MV-4-11 (cell line): ENCODE data around the gene ADGRF1.
"Not testable (repeated sequence)": the region's sequence is repeated elsewhere in the genome, so short reads cannot be mapped to it uniquely, and the experiment has no call there.

Source experiments
- DNase-seq: peaks from one replicate; lab custom pipeline; 2025; lab: John Stamatoyannopoulos, UW

Gene ADGRF1

DNA sequence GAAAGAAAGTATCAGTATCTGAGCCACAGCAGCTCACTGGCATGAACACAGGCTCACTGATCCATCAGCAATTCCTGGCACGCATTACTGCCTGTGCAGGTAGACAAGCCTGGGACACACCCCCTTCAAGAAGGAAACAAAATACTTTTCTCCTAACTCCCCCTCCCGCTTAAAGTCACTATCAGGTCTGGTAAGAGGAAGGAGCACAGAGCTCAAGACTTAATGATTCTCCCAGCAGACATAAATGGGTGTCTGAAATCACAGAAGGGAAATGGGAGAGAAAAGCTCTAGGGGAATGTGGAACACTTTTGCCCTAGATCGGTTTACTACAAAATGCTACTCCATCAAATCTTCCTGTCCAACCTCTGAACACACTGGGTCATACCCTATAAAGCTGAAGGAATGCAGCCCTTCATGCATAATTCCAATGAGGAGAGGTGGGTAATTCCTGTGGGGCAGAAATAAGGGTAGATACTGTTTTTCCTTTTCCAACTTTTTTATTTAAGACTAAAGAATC is at the start of gene ADGRF1:
ADGRF1 (minus strand) TSS at position 58 of the 517 bp plus-strand sequence. CDS start 13,271 bp downstream, outside the sequence.
- no peak for DNase-seq

DNA sequence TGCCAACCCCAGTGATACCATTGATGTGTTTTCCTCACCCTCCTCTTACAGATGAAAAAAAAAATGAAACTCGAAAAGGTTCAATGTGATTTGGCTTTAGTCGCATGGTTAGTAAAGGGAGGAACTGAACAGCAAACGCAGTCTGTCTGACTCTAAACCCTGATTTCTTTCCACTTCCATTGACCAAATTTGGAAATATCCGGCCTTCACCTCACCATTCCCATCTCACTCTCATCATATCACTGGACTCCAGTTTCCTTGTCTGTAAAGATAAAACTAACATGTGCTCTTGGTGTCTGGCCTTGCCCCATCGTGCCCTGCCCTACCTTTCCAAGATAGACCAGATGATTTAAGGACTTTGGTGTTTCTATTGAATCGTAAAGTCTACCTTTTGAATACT is 48.7 kb upstream of the ADGRF1 start:
- no peak for DNase-seq

GRCh38 chr6:47089473-47089872 is 47.3 kb upstream of the ADGRF1 start:
- DNase-seq = not testable (repeated sequence)

DNA sequence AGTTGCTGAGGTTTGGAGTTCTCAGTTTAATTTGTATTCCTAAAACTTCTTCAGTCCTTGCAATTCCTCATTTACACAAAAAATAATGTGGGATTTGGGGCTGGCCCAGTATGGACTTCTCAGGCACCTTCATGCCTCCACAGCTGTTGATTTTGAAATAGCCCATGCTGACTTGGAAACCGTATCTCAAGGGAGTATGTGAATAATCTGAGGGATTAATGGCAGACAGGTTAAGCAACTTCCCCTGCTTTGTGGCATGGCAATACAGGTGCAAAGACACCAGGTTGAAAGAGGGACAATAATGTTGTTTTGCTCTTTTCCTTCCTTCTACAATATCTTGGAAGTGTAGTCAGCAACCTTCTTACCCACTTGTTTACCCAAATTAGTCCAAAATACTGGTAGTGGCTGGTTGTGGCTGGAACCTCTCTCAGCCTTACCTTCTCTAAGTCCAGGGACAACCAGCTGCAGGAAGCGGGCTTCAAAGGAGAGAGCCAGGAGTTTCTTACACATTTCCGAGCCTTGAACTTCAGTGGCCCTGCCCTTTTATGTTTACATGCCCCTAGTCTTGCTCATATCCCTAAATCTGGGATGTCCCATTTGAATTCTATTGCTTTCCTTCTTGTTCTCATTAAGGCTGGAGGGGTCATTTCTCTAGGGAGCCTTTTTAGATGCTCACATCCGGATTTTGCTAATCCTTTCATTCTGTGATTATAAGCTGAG is 44.1 kb upstream of the ADGRF1 start:
- no peak for DNase-seq

DNA sequence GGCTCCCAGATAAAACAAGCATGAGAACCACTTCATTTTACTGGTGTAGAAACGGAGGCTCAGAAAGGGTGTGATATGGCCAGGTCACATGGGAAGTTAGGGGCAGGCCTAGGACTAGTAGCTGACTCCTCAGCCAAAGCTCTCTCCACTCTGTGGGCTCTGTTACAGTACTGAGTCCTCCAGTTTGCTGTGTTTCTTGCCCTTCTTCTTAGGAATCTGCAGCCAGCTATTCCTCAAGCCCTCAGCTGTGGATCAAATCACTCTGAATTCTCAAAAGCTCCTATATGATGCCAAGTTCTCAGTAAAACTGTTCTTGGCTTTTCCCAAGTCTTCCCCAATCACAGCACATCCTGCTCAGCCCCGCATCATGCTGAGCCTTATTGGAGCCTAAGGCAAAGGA is 42.5 kb upstream of the ADGRF1 start:
- no peak for DNase-seq

- peak; percentile 51 for DNase-seq
Measured at GRCh38 chr6:47083586-47084047, 41.5 kb upstream of the ADGRF1 start.

- no peak for DNase-seq
Measured at GRCh38 chr6:47080083-47080596, 38.0 kb upstream of the ADGRF1 start.

- no peak for DNase-seq
Measured at GRCh38 chr6:47079638-47080037, 37.5 kb upstream of the ADGRF1 start.

- DNase-seq = no peak
Measured at GRCh38 chr6:47078991-47079390, 36.9 kb upstream of the ADGRF1 start.

- DNase-seq = peak; percentile 26
Measured at GRCh38 chr6:47076422-47077344, 34.6 kb upstream of the ADGRF1 start.

- DNase-seq = no peak
Measured at GRCh38 chr6:47075741-47076421, 33.7 kb upstream of the ADGRF1 start.

DNA sequence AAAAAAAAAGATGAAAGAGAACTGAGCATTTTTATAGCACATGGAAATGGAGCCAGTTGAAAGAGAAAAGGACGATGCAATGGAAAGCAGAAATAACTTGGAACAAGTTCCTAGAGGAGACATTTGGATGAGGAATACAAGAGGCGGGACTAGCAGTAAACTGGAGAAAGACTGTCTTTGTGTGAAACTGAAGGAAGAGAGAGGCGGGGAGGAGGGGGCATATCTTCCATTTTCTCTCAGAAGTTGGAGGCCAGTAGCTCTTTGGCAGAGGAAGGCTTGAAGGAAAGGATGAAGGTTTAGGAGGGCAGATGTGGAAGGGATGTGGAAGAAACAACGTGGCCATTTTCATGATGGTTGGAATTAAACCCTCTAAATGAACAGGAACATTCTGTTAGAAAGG is 33.0 kb upstream of the ADGRF1 start:
- DNase-seq = no peak

DNA sequence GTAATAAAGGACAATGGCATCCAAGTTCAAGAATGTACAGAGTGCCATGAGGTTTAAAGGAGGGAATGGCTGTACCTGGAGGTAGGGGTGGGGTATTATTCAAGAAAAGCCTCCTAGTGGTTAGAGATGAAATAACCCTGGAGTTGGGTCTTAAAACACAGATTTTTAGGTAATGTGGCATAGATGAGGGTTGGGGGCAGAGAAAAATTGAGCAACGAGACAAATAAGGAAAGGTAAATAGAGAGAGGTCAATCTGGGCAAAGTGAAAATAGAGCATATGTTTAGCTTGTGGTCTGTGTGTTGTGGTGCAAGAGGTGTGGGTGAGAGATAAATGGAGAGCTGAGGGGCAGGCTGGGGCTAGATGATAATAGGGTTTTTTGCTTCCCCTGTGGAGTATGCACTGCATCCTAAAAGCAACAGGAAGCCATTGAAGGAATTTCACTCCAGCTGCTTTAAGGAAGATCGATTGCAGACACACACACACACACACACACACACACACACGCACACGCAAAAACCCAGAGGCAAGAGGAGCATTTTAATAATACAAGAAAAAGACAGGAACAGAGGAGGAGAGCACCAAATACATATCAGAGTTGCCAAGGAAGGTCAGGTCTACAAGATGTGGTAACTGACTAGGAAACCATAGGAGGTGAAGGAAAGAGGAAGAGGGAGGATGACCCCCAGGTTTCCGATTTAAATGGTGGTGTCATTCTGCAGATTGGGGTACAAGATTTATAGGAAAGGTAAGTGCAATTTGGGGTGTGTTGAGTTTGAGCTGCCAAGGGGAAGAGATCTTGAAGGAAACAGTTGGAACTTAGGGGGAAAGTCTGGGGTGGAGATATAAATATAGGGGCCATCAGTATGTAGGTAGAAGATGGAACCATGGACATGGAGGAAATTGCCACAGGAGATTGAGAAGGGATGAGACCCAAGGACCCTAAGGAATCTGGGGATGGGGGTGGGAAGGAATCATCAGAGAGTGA is 31.3 kb upstream of the ADGRF1 start:
- no peak for DNase-seq

- no peak for DNase-seq
Measured at GRCh38 chr6:47072667-47073066, 30.5 kb upstream of the ADGRF1 start.

- DNase-seq = no peak
Measured at GRCh38 chr6:47071681-47072080, 29.5 kb upstream of the ADGRF1 start.

- no peak for DNase-seq
Measured at GRCh38 chr6:47070461-47070860, 28.3 kb upstream of the ADGRF1 start.

DNA sequence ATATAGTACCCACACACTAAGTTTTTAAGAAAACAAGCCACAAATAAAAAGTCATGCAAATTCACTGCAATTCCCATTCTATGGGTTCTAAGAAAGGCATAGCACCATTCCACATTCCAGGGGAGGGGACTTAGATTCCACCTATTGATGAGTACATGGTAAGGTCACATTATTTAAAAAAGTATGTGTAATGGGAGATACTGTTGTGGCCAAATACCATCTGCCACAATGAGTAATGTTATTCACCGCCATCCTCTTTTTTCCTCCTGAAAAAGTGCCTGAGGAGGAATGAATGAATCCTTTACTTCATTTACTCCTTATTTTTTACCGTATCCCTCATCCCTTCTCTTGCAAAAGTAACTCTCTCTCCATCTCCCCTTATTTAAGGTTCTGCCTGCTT is 27.0 kb upstream of the ADGRF1 start:
- no peak for DNase-seq

GRCh38 chr6:47066418-47066817 is 24.3 kb upstream of the ADGRF1 start:
- DNase-seq = no peak

DNA sequence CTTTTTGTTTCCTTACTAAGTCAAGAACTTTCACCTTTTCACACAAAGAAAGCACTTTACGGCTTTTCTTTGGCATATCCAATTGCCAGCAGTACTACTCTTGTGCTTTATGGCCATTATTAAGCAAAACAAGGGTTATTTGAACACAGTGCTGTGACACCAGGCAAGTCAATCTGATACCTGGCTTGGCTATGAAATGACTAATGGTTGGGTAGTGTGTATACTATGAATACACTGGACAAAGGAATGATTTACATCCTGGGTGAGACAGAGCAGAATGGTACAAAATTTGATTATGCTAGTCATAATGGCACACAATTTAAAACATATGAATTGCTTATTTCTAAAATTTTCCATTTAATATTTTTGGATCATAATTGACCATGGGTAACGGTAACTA is 22.1 kb upstream of the ADGRF1 start:
- no peak for DNase-seq

GRCh38 chr6:47062346-47062745 is 20.2 kb upstream of the ADGRF1 start:
- no peak for DNase-seq
